Tibial nerve (tissue), 4 donors: Measurements from ENCODE around the gene OR10P1. TPM values are rescaled to one million over a fixed set of nuclear protein-coding genes. Genes with fewer than 3 reads are reported as not detected.
A peak's percentile ranks its signal among the peaks of the same experiment; 100 is the strongest.

Source experiments
- DNase-seq, 2 donors: peaks; one replicate each; pipeline ENCODE4 v3.0.0-alpha.2; 2019; ENCODE audit warnings: low spot score in 2 of 2
- H3K27ac ChIP-seq, 4 donors: fragments of 200-600 bp; sonication (generic) in 3 of 4; one replicate each; pipeline ENCODE4 v1.5.1; 2017 to 2019; ENCODE audit warnings: mild to moderate bottlenecking in 1 of 4
- H3K27me3 ChIP-seq, 2 donors: fragments of 200-600 bp; sonication (generic) in 1 of 2; one replicate each; pipeline versions ENCODE4 v1.5.1 to v1.6.0; 2017 to 2019
- H3K36me3 ChIP-seq, 3 donors: fragments of 200-600 bp; sonication (generic); one replicate each; pipeline ENCODE4 v1.5.1; 2018 to 2019
- H3K4me1 ChIP-seq, 4 donors: fragments of 200-600 bp; sonication (generic) in 3 of 4; one replicate each; pipeline ENCODE4 v1.5.1; 2017 to 2019
- H3K4me3 ChIP-seq, 4 donors: fragments of 200-600 bp; sonication (generic) in 3 of 4; one replicate each; pipeline ENCODE4 v1.5.1; 2017 to 2019; ENCODE audit warnings: mild to moderate bottlenecking in 1 of 4, moderate library complexity in 1 of 4
- H3K9me3 ChIP-seq, 4 donors: fragments of 200-600 bp; sonication (generic) in 3 of 4; one replicate each; pipeline ENCODE4 v1.5.1; 2017 to 2019
- EP300 ChIP-seq, 2 donors: sonication (generic); formaldehyde crosslinking; IDR thresholded peaks; one replicate each; pipeline ENCODE4 v1.6.1; 2017; ENCODE audit warnings: antibody characterized with exemption in 2 of 2, mild to moderate bottlenecking in 1 of 2
- POLR2A ChIP-seq, 2 donors: fragments of 450-650 bp; IDR thresholded peaks; one replicate each; pipeline ENCODE4 v1.6.1; 2017; ENCODE audit warnings: antibody characterized with exemption in 2 of 2, mild to moderate bottlenecking in 2 of 2, moderate library complexity in 2 of 2
- WGBS, 2 donors: methylation state at CpG; one replicate each; pipeline ENCODE4 v1.1.5; 2018; 5-methylcytosine and 5-hydroxymethylcytosine counted together
- total RNA-seq, 4 donors: library from RNA; depleted of rRNA; stranded (reverse); fragments of >200 nt; gene quantifications; one replicate each; pipeline ENCODE4 v1.1.0, GENCODE V29; 2016
- TF ChIP-seq, protein P1 (sequence below), 5 experiments: fragments of 200-600 bp in 3 of 5; fragments of 450-650 bp in 2 of 5; sonication (generic) in 3 of 5; IDR thresholded peaks; one replicate each; pipeline ENCODE4 v1.5.1; 2016 to 2019; ENCODE audit warnings: antibody characterized with exemption in 5 of 5, mild to moderate bottlenecking in 3 of 5, moderate library complexity in 2 of 5

OR10P1 gene
- total RNA-seq, 4 donors from 2014 or later, result not detected

DNA sequence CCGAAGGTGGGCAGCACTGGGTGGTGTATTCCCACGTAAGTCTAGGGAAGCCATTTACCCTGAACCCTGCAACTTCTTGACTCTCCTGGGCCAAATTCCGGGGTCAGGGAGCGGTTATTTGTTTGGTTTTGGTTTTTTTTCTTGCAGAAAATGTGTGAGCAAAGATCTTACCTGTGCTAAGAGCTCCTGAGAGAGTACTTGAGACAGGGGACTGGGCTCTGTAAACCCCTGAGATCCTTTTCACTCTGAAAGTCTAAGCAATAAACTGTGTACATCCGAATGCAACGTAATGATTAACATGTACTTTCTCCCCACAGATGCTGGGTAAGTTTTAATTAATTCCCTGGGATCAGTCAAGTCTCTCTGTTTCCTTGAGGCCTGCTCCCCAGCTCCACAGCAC lies 21.5 kb downstream of the OR10P1 start:
- Histone ChIP-seq H3K9me3 (no peaks in the 10 kb centered on the region), H3K27me3 (no peaks in the 10 kb centered on the region), H3K4me1 (peaks cover 0 to 11% (median 0%) of the 10 kb centered on the region in 4 donors), H3K36me3 (no peaks in the 10 kb centered on the region), H3K27ac (peak overlapping the region in 1 of 4 donors; percentile 44), H3K4me3 (no peak overlapping the region)
- DNase-seq, result no peak
- TF ChIP-seq EP300 (IDR thresholded peaks at IDR 0.05) (no peak), POLR2A (IDR thresholded peaks at IDR 0.05) (no peak)
- TF ChIP-seq, protein P1, sequence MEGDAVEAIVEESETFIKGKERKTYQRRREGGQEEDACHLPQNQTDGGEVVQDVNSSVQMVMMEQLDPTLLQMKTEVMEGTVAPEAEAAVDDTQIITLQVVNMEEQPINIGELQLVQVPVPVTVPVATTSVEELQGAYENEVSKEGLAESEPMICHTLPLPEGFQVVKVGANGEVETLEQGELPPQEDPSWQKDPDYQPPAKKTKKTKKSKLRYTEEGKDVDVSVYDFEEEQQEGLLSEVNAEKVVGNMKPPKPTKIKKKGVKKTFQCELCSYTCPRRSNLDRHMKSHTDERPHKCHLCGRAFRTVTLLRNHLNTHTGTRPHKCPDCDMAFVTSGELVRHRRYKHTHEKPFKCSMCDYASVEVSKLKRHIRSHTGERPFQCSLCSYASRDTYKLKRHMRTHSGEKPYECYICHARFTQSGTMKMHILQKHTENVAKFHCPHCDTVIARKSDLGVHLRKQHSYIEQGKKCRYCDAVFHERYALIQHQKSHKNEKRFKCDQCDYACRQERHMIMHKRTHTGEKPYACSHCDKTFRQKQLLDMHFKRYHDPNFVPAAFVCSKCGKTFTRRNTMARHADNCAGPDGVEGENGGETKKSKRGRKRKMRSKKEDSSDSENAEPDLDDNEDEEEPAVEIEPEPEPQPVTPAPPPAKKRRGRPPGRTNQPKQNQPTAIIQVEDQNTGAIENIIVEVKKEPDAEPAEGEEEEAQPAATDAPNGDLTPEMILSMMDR (IDR thresholded peaks at IDR 0.05), result no peak
- WGBS, 2 donors, result 79 to 81% methylated on average over 6 of the region's 6 CpGs

DNA sequence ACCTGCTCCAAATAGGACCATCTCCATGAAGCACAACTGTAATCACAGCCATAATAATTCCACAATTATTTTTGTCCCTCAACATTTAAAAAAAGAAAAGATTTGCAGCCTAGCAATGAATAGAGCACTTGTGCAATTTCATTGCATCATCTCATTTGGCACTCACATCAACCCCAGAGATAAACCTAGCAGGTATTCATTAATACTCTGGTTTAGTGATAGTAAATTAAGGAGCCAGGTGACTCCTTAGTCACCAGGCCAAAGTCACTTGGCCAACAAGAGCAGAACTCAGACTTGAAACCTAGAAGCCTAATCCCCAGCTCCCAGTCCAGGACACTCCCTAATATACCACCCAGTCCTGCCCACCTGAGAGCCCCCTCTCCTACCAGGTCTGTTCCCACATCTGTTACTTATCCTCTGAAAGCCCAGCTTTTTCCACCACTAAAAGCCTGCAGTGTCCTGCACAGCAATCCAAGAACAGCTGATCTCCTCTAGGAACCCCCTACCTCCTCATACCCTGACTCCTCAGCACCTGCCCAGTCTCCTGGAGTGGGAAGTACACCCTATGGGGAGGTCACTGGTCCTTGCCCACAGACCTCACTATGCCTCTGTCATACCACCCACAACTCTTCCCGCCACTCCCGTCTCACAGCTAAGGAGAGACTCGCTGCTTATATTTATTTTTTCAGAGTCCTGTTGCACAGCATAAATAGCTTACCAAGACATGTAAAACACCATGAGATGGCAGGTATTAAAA lies 22.1 kb downstream of the OR10P1 start:
- DNase-seq, result no peak
- H3K9me3 ChIP-seq, result no peaks in the 10 kb centered on the region
- H3K4me1 ChIP-seq, result peaks cover 0 to 11% (median 0%) of the 10 kb centered on the region in 4 donors
- 65 to 68% methylated on average over 3 of the region's 3 CpGs for WGBS, 2 donors
- H3K27ac ChIP-seq, result peak overlapping the region in 3 of 4 donors; percentile 28 to 55 (median 44)
- H3K4me3 ChIP-seq, result no peak overlapping the region
- TF ChIP-seq, protein P1 (IDR thresholded peaks at IDR 0.05), result no peak
- TF ChIP-seq POLR2A (IDR thresholded peaks at IDR 0.05), result no peak
- TF ChIP-seq EP300 (IDR thresholded peaks at IDR 0.05), result no peak
- H3K27me3 ChIP-seq, result no peaks in the 10 kb centered on the region
- H3K36me3 ChIP-seq, result no peaks in the 10 kb centered on the region

DNA sequence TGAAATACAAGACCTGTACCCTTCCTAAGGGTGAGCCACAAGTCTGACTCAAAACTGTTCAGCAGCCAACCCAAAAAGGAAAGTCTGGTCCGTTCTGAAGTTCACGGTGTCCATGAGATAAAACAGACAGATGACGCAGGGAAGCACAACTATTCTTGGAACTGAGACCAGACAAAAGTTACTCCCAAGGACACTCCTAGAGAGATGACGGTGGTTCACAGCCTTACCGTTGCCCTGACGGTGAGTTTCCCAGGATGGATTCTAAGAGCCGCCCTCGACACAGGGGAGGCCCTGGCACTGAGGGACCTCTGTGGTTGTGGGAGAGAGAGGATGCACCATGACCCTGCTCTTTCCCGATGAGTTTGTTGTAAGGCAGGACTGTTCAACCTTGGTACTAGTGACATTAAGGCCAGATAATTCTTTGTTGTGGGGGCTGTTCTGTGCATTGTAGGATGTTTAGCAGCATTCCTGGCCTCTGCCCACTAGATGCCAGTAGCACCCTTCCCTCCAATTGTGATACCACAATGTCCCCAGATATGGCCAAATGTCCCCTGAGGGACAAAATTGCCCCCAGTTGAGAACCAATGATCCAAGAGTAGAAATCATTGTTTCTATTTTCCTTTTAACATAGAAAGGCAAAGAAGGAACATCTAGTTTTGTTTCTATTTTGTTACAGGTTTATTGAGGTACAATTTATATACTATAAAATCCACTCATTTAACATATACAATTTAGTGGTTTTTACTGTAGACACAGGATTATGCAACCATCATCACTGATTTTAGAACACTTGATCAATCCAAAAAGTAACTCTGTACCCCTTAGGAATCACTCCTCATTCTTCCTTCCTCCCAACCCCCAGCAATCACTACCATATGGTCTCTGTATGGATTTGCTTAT lies 23.0 kb downstream of the OR10P1 start:
- DNase-seq, result no peak
- H3K27me3 ChIP-seq, result no peaks in the 10 kb centered on the region
- peak; percentile 23 to 33 for TF ChIP-seq EP300 (IDR thresholded peaks at IDR 0.05)
- no peak for TF ChIP-seq POLR2A (IDR thresholded peaks at IDR 0.05)
- TF ChIP-seq, protein P1 (IDR thresholded peaks at IDR 0.05), result peak; percentile 38 to 50 (median 48)
- H3K27ac ChIP-seq, result peak overlapping the region in 1 of 4 donors; percentile 44
- peaks cover 0 to 11% (median 0%) of the 10 kb centered on the region in 4 donors for H3K4me1 ChIP-seq
- H3K9me3 ChIP-seq, result no peaks in the 10 kb centered on the region
- no peaks in the 10 kb centered on the region for H3K36me3 ChIP-seq
- WGBS, 2 donors, result 47 to 56% methylated on average over 9 of the region's 9 CpGs
- no peak overlapping the region for H3K4me3 ChIP-seq

DNA sequence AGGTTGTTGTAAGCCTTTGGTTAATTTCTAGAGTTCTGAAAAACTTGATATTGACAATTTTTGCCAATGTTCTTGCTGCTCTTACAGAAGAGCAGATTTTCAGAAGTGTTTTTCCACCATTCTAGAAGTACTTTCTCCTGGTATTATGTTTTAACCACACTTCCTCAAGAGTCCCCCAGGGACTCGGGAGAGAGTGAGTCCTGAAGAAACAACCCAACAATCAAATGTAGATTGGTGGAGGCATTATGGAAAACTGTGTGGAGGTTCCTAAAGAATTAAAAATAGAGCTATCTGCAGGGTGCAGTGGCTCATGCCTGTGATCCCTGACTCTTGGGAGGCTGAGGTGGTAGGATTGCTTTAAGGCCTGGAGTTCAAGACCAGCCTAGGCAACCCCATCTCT lies 26.7 kb downstream of the OR10P1 start:
- no peak for TF ChIP-seq EP300 (IDR thresholded peaks at IDR 0.05)
- no peak for TF ChIP-seq POLR2A (IDR thresholded peaks at IDR 0.05)
- TF ChIP-seq, protein P1 (IDR thresholded peaks at IDR 0.05), result no peak
- WGBS, 2 donors, result 29 to 43% methylated on average over 1 of the region's 1 CpG
- H3K4me1 ChIP-seq, result peaks cover 0 to 6% (median 0%) of the 10 kb centered on the region in 4 donors
- no peaks in the 10 kb centered on the region for H3K36me3 ChIP-seq
- H3K27ac ChIP-seq, result peak overlapping the region in 2 of 4 donors; percentile 26 to 42
- no peaks in the 10 kb centered on the region for H3K27me3 ChIP-seq
- DNase-seq, result no peak
- no peak overlapping the region for H3K4me3 ChIP-seq
- no peaks in the 10 kb centered on the region for H3K9me3 ChIP-seq
